B cell (primary cell): ENCODE measurements around the gene DRAP1. TPM values are rescaled to one million over a fixed set of nuclear protein-coding genes. Genes with fewer than 3 reads are reported as not detected.

ENCODE experiments used
- ATAC-seq: fragments of 200-7000 bp; cut with Tn5 transposase; one replicate; pipeline ENCODE4 v1.10.0; 2021; ENCODE audit warnings: low read depth, mild to moderate bottlenecking, moderate number of reproducible peaks, moderate library complexity
- CTCF ChIA-PET: fragments of 350-600 bp; sonication (Branson Sonifier 250); formaldehyde crosslinking; loops from one replicate; lab custom pipeline; 2021; ENCODE audit warnings: antibody characterized with exemption, inconsistent platforms; lab: Charles Lee
- POLR2A ChIA-PET: fragments of 350-600 bp; sonication (Branson Sonifier 250); formaldehyde crosslinking; loops from one replicate; lab custom pipeline; 2021; ENCODE audit warnings: antibody characterized with exemption; lab: Charles Lee
- DNase-seq: peaks from one replicate; pipeline ENCODE4 v3.0.0; 2013
- H2AFZ ChIP-seq: 2 replicates; pipeline ENCODE4 v1.6.1; 2012; ENCODE audit warnings: mild to moderate bottlenecking, low read depth, low read length; ENCODE audit not compliant: insufficient read depth, poor library complexity, severe bottlenecking
- H3K27ac ChIP-seq, 2 donors: 1 replicate in 1 of 2; 2 replicates in 1 of 2; pipeline ENCODE4 v1.5.1; 2012 to 2013; ENCODE audit warnings: low read length in 2 of 2, mild to moderate bottlenecking in 2 of 2, moderate library complexity in 1 of 2
- H3K27me3 ChIP-seq, 4 experiments: fragments of 200-600 bp in 1 of 4; sonication (generic) in 1 of 4; replicated peaks in 1 of 4; 1 replicate in 2 of 4; 2 replicates in 2 of 4; pipeline versions ENCODE4 v1.6.1 to v1.7.0; 2013 to 2016; ENCODE audit warnings: low read length in 3 of 4, mild to moderate bottlenecking in 2 of 4, mixed read lengths in 1 of 4, moderate library complexity in 1 of 4; ENCODE audit not compliant: insufficient read depth in 4 of 4, control insufficient read depth in 3 of 4; ENCODE audit errors: control extremely low read depth in 1 of 4
- H3K36me3 ChIP-seq, 2 experiments: replicated peaks in 1 of 2; 1 replicate in 1 of 2; 2 replicates in 1 of 2; pipeline versions ENCODE4 v1.6.1 to v1.7.1; 2013; ENCODE audit warnings: low read length in 1 of 2; ENCODE audit not compliant: insufficient read depth in 2 of 2, control insufficient read depth in 1 of 2; ENCODE audit errors: control extremely low read depth in 1 of 2, extremely low read depth in 1 of 2
- H3K4me1 ChIP-seq, 2 donors: fragments of 200-600 bp in 1 of 2; sonication (generic) in 1 of 2; 1 replicate in 1 of 2; 2 replicates in 1 of 2; pipeline versions ENCODE4 v1.5.1 to v1.6.1; 2013 to 2017; ENCODE audit warnings: low read length in 2 of 2; ENCODE audit not compliant: control insufficient read depth in 2 of 2, insufficient read depth in 2 of 2
- H3K4me2 ChIP-seq: replicated peaks from 2 replicates; pipeline ENCODE3; 2012; ENCODE audit warnings: mild to moderate bottlenecking, low read depth, low read length; ENCODE audit not compliant: poor library complexity, severe bottlenecking
- H3K4me3 ChIP-seq, 5 experiments: fragments of 200-600 bp in 1 of 5; sonication (generic) in 1 of 5; 1 replicate in 3 of 5; 2 replicates in 2 of 5; pipeline versions ENCODE4 v1.5.1 to v1.7.0; 2011 to 2016; ENCODE audit warnings: low read length in 4 of 5, mild to moderate bottlenecking in 4 of 5, low read depth in 2 of 5, control low read depth in 1 of 5, moderate library complexity in 1 of 5; ENCODE audit not compliant: insufficient read depth in 1 of 5; ENCODE audit errors: control extremely low read depth in 1 of 5, extremely low read depth in 1 of 5
- H3K79me2 ChIP-seq: fragments of 200-600 bp; sonication (generic); one replicate; pipeline ENCODE4 v1.6.0; 2016; ENCODE audit warnings: low read length; ENCODE audit not compliant: control insufficient read depth, insufficient read depth
- H3K9ac ChIP-seq: fragments of 200-600 bp; sonication (generic); 2 replicates; pipeline ENCODE4 v1.6.1; 2017; ENCODE audit warnings: mild to moderate bottlenecking, low read length, moderate library complexity
- H3K9me3 ChIP-seq, 3 donors: one replicate each; pipeline versions ENCODE4 v1.6.1 to v1.7.1; 2013; ENCODE audit warnings: low read length in 2 of 3; ENCODE audit not compliant: control insufficient read depth in 2 of 3, insufficient read depth in 1 of 3; ENCODE audit errors: control extremely low read depth in 1 of 3
- H4K20me1 ChIP-seq: 2 replicates; pipeline ENCODE4 v1.6.0; 2012; ENCODE audit warnings: mild to moderate bottlenecking, low read length; ENCODE audit not compliant: insufficient read depth, control insufficient read depth, poor library complexity, severe bottlenecking
- H3K27ac Mint-ChIP-seq: one replicate; pipeline ENCODE4 v1.8.0; 2021; ENCODE audit warnings: mixed read lengths
- H3K27me3 Mint-ChIP-seq: one replicate; pipeline ENCODE4 v1.8.0; 2021; ENCODE audit warnings: mixed read lengths
- H3K4me1 Mint-ChIP-seq: one replicate; pipeline ENCODE4 v1.8.0; 2021; ENCODE audit warnings: mixed read lengths
- H3K4me3 Mint-ChIP-seq: one replicate; pipeline ENCODE4 v1.8.0; 2021; ENCODE audit warnings: mixed read lengths
- H3K9me3 Mint-ChIP-seq: one replicate; pipeline ENCODE4 v1.8.0; 2022; ENCODE audit warnings: mixed read lengths; ENCODE audit not compliant: insufficient read depth
- EZH2 ChIP-seq: IDR thresholded peaks from 2 replicates; pipeline ENCODE4 v1.6.1; 2012; ENCODE audit warnings: borderline replicate concordance, low read depth, mild to moderate bottlenecking, moderate library complexity, low read length; ENCODE audit not compliant: insufficient read depth, poor library complexity, severe bottlenecking
- WGBS: methylation state at CpG from one replicate; pipeline ENCODE4 v1.1.5; 2013; ENCODE audit warnings: missing lambda C conversion rate; ENCODE audit not compliant: insufficient coverage; 5-methylcytosine and 5-hydroxymethylcytosine counted together
- intact Hi-C: fragments of 100-400 bp; cut with micrococcal nuclease; formaldehyde crosslinking; loops from one replicate; pipeline ENCODE4 v1.10.0; 2022
- polyA plus RNA-seq: library from polyadenylated mRNA; depleted of rRNA; stranded (reverse); fragments of >200 nt; gene quantifications from 2 replicates; pipeline ENCODE4 v1.2.3, GENCODE V29; 2012
- total RNA-seq, 2 donors: library from RNA; stranded (reverse); fragments of 120-200 nt in 1 of 2; gene quantifications; 1 replicate in 1 of 2; 2 replicates in 1 of 2; pipeline versions ENCODE4 v1.2.3 to v1.2.4, GENCODE V29; 2013 to 2022
- TF ChIP-seq, protein P1 (sequence below): fragments of 200-600 bp; IDR thresholded peaks from one replicate; pipeline ENCODE4 v1.8.0; 2022; ENCODE audit warnings: antibody characterized with exemption, mild to moderate bottlenecking

DRAP1 gene
- total and polyA plus RNA-seq, 2 donors (not counting 1 experiment from before 2014, with no cell fraction given): 71.7 to 83.9 TPM

DNA sequence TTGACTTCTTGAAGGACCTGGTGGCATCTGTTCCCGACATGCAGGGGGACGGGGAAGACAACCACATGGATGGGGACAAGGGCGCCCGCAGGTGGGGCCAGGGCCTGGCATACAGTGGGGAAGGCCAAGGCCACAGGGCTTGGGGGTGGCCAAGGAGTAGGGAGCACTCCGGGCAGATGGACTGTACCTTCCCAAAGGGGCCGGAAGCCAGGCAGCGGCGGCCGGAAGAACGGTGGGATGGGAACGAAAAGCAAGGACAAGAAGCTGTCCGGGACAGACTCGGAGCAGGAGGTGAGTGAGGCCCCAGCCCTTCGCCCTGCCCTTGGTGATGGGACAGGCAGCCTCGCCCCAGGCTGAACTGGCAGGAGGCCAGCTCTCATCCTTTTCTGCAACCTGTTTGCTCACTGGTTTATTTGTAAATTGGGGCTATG is 1.2 kb downstream of the DRAP1 start:
- 81% methylated on average over 15 of the region's 15 CpGs for WGBS
- intact Hi-C loops: no loop called here
- no peaks in the 10 kb centered on the region for H3K27me3 Mint-ChIP-seq
- H3K4me3 Mint-ChIP-seq: peak overlapping the region; percentile 95
- H3K4me1 ChIP-seq: peaks cover 19 to 41% of the 10 kb centered on the region in 2 donors
- peak overlapping the region in 1 of 2 donors; percentile 52 for H3K27ac ChIP-seq
- no peak for TF ChIP-seq EZH2
- TF ChIP-seq, protein P1, sequence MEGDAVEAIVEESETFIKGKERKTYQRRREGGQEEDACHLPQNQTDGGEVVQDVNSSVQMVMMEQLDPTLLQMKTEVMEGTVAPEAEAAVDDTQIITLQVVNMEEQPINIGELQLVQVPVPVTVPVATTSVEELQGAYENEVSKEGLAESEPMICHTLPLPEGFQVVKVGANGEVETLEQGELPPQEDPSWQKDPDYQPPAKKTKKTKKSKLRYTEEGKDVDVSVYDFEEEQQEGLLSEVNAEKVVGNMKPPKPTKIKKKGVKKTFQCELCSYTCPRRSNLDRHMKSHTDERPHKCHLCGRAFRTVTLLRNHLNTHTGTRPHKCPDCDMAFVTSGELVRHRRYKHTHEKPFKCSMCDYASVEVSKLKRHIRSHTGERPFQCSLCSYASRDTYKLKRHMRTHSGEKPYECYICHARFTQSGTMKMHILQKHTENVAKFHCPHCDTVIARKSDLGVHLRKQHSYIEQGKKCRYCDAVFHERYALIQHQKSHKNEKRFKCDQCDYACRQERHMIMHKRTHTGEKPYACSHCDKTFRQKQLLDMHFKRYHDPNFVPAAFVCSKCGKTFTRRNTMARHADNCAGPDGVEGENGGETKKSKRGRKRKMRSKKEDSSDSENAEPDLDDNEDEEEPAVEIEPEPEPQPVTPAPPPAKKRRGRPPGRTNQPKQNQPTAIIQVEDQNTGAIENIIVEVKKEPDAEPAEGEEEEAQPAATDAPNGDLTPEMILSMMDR: no peak
- H3K79me2 ChIP-seq: peaks cover 38% of the 10 kb centered on the region
- no peak for DNase-seq
- POLR2A ChIA-PET: no interaction called here
- H3K9ac ChIP-seq: peak overlapping the region; percentile 70
- H3K9me3 Mint-ChIP-seq: no peaks in the 10 kb centered on the region
- peaks cover 4% of the 10 kb centered on the region for H4K20me1 ChIP-seq
- peaks cover 35% of the 10 kb centered on the region for H3K4me1 Mint-ChIP-seq
- no peak for ATAC-seq
- H2AFZ ChIP-seq: peak overlapping the region; percentile 81
- H3K27ac Mint-ChIP-seq: peak overlapping the region; percentile 89
- peak overlapping the region; percentile 89 for H3K4me2 ChIP-seq
- peaks cover 6 to 20% of the 10 kb centered on the region in 2 experiments for H3K36me3 ChIP-seq
- CTCF ChIA-PET: interaction anchor here (1.3 kb wide), 1 partner anchor 32 kb away, joined by 4 read pairs; the partner anchor contains the start of gene FIBP
- no peaks in the 10 kb centered on the region for H3K27me3 ChIP-seq
- peak overlapping the region in 4 of 5 experiments; percentile 69 to 85 (median 77) for H3K4me3 ChIP-seq
- no peaks in the 10 kb centered on the region for H3K9me3 ChIP-seq

DNA sequence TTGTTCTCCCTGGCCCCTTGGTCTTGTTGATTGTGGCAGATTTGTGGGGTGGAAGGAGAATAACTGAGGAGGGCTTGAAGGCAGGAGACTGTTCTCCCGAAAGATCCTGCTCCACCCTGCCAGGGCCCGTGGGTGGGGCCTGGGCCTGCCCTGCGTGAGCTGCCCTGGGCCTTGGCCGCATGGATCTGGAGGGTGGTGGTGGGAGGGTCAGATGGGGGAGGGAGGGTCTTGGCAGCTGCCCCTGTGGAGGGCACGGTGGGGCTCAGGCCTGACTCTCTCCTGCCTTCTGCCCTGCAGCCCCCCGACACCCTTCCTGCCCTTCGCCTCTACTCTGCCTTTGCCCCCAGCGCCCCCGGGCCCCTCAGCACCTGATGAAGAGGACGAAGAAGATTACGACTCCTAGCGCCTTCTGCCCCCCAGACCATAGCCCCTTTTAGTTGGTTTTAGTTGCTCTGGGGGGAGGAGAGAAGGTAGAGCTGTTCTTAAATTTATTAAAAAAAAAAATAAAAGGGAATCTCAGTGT is 1.9 kb downstream of the DRAP1 start:
- peak overlapping the region in 1 of 5 experiments; percentile 3 for H3K4me3 ChIP-seq
- H3K27ac Mint-ChIP-seq: no peak overlapping the region

More for the DNA sequence above, 1.9 kb downstream of the DRAP1 start:
- TF ChIP-seq, protein P1: no peak
- no peak for TF ChIP-seq EZH2
- ChIA-PET POLR2A (no interaction called here), CTCF (interaction anchor here (3.0 kb wide), 1 partner anchor 34 kb away, joined by 10 read pairs; the partner anchor contains the start of gene FIBP)
- peaks cover 4% of the 10 kb centered on the region for H4K20me1 ChIP-seq
- no peaks in the 10 kb centered on the region for H3K27me3 Mint-ChIP-seq
- H3K36me3 ChIP-seq: peaks cover 6 to 20% of the 10 kb centered on the region in 2 experiments
- 97% methylated on average over 4 of the region's 12 CpGs for WGBS
- peaks cover 19 to 34% of the 10 kb centered on the region in 2 donors for H3K4me1 ChIP-seq
- H3K9me3 ChIP-seq: no peaks in the 10 kb centered on the region
- intact Hi-C loops: no loop called here
- peaks cover 32% of the 10 kb centered on the region for H3K4me1 Mint-ChIP-seq
- no peaks in the 10 kb centered on the region for H3K27me3 ChIP-seq
- H3K4me2 ChIP-seq: peak overlapping the region; percentile 89
- H2AFZ ChIP-seq: no peak overlapping the region
- no peak overlapping the region for H3K27ac ChIP-seq
- H3K4me3 Mint-ChIP-seq: peak overlapping the region; percentile 95
- no peaks in the 10 kb centered on the region for H3K9me3 Mint-ChIP-seq
- peak overlapping the region; percentile 70 for H3K9ac ChIP-seq
- ATAC-seq: no peak
- H3K79me2 ChIP-seq: peaks cover 38% of the 10 kb centered on the region
- no peak for DNase-seq
